SK-N-MC (cell line): Measurements from ENCODE around the gene CMIP.

ENCODE experiments used
- EZH2 ChIP-seq: fragments of 200-600 bp; sonication (generic); IDR thresholded peaks from one replicate; pipeline ENCODE4 v1.6.1; 2017; ENCODE audit warnings: antibody characterized with exemption
- POLR2AphosphoS5 ChIP-seq: IDR thresholded peaks from 2 replicates; pipeline ENCODE4 v1.6.1; 2012; ENCODE audit warnings: mild to moderate bottlenecking, low read depth, low read length, borderline replicate concordance

GRCh38 chr16:81514568-81515258 lies 70.1 kb downstream of the CMIP start:
- no peak for TF ChIP-seq POLR2AphosphoS5
- no peak for TF ChIP-seq EZH2
